HUES64 (cell line): ENCODE results near the gene EPHB1.
A peak's percentile ranks its signal among the peaks of the same experiment; 100 is the strongest.

ENCODE experiments used
- H3K27ac ChIP-seq: 2 replicates; pipeline ENCODE4 v1.7.0; 2013; ENCODE audit warnings: low read depth, low read length, inconsistent platforms
- H3K27me3 ChIP-seq: 2 replicates; pipeline ENCODE4 v1.6.1; 2013; ENCODE audit warnings: mild to moderate bottlenecking, low read length; ENCODE audit not compliant: insufficient read depth
- H3K36me3 ChIP-seq: 2 replicates; pipeline ENCODE4 v1.6.1; 2013; ENCODE audit warnings: mild to moderate bottlenecking, low read length; ENCODE audit not compliant: insufficient read depth
- H3K4me1 ChIP-seq: 2 replicates; pipeline ENCODE4 v1.6.1; 2013; ENCODE audit warnings: mild to moderate bottlenecking, low read length, moderate library complexity; ENCODE audit not compliant: insufficient read depth
- H3K4me3 ChIP-seq: 2 replicates; pipeline ENCODE4 v1.5.1; 2013; ENCODE audit warnings: mild to moderate bottlenecking, low read length, moderate library complexity
- H3K9ac ChIP-seq: 2 replicates; pipeline ENCODE4 v1.6.1; 2013; ENCODE audit warnings: mild to moderate bottlenecking, low read depth, low read length
- H3K9me3 ChIP-seq: 2 replicates; pipeline ENCODE4 v1.6.1; 2013; ENCODE audit warnings: low read depth, low read length; ENCODE audit not compliant: insufficient read depth
- WGBS: fragments of 150-250, 120-280 bp; methylation state at CpG from one replicate; pipeline ENCODE4 v1.1.7; 2013; ENCODE audit warnings: missing lambda C conversion rate; 5-methylcytosine and 5-hydroxymethylcytosine counted together

The EPHB1 gene

DNA sequence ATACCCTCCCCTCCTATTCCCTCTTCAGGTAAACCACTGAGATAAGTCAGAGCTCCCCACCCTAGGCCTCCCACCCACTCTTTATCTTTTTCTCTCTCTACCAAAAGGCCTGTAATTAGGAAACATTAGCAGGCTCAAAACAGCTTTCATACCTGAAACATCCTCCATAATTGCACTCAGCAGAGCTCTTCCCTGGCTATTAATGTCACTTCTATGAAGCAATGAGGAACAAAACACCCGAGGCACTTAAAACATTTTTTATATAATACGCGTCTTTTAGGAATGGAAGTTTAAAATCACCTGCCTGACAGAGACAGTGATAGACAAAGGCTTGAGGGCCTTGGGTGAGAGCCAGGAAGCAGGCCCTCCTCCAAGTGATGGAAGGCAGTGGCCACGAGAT is 138.9 kb downstream of the EPHB1 start:
- H3K27me3 ChIP-seq = peaks cover 11% of the 10 kb centered on the region
- 90% methylated on average over 4 of the region's 4 CpGs for WGBS

DNA sequence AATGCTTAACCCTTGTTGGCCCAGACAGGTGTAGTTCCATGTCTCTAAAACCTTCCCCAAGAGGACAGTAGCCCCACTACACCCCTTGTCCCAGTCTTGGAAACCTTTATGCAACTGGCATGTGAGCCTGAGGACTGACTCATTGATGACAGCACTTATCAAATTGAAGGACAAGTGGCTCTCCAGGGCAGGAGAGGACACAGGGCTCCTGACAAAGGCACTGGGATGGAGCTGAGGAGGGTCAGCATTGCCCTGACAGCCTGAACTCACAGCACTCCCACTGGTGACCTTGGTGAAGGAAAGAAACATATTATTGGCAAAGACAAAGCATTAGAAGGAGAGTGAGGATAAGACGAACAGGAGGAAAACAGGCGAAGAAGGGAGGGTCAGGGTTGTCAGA is 139.9 kb downstream of the EPHB1 start:
- H3K9ac ChIP-seq = no peak overlapping the region
- H3K4me1 ChIP-seq = peaks cover 40% of the 10 kb centered on the region
- H3K27ac ChIP-seq = no peak overlapping the region
- WGBS = 92% methylated on average over 2 of the region's 2 CpGs
- H3K9me3 ChIP-seq = no peaks in the 10 kb centered on the region
- no peak overlapping the region for H3K4me3 ChIP-seq
- H3K36me3 ChIP-seq = no peaks in the 10 kb centered on the region
- H3K27me3 ChIP-seq = peaks cover 10% of the 10 kb centered on the region

More for the DNA sequence above, 138.9 kb downstream of the EPHB1 start:
- H3K27ac ChIP-seq = no peak overlapping the region
- H3K4me3 ChIP-seq = no peak overlapping the region
- peaks cover 36% of the 10 kb centered on the region for H3K4me1 ChIP-seq
- no peak overlapping the region for H3K9ac ChIP-seq
- no peaks in the 10 kb centered on the region for H3K9me3 ChIP-seq
- no peaks in the 10 kb centered on the region for H3K36me3 ChIP-seq

DNA sequence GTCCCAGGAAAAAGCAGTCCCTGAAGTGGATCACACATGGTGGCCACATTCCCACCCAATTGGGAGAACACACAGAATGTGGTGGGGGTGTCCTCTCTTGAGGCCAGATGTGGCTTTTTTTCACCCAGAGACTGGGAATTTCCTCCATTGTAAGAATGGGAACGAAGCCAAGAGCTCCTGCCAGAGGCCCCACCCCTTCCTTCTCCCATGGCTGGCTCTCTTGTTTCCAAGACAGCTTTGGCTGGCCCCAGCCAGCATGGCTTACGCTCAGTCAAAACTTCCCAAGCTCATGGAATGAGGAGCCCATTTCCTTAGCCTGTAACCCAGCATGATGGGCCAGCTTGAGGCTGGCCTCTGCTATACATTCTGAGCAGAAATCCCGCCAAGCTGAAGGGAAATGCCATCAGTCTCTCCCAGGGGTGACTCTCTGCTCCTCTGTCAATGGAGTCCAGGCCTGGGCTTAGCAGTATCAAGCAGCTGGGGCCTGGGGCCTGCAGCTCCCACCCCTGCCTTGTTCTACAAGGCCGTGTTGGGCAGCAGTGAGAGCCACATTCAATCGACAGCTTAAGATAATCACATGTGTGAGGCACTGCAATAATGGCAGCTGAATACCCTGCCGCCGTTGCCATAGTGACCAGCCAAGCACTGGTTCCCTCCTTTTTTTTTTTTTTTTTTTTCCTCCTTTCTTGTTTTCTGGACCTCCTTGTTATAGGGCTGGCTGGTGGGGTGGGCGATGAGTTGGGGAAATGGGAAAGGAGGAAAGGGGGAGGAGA is 142.4 kb downstream of the EPHB1 start:
- no peak overlapping the region for H3K9ac ChIP-seq
- H3K9me3 ChIP-seq = no peaks in the 10 kb centered on the region
- WGBS = 42% methylated on average over 7 of the region's 8 CpGs
- peak overlapping the region; percentile 51; the same call in 1 of the 2 replicates for H3K27ac ChIP-seq
- H3K36me3 ChIP-seq = no peaks in the 10 kb centered on the region
- no peak overlapping the region for H3K4me3 ChIP-seq
- H3K27me3 ChIP-seq = peaks cover 15% of the 10 kb centered on the region
- peaks cover 29% of the 10 kb centered on the region for H3K4me1 ChIP-seq

DNA sequence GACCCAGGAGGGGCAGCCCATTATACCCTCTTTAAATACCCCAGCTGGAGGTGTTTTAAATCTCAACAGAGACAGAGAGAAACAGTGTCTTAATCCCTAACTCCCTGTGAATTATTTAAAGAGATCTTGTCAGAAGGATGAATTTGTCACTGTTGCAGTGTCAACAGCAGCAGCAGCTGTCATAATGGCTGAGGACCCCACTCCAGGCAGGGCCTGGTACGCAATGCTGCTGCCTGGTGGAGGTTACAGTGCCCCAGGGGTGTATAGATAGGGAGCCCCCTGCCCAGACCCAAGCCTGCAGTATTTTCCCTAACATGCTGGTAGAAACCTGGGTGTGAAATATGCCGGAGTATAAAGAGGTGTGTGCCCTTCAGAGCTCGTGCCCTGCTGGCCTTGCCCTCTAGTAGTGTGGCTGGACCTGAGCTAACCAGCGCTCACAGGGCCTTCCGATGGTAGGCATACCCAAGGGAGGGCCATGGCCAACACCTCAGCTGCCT is 143.0 kb downstream of the EPHB1 start:
- 66% methylated on average over 5 of the region's 5 CpGs for WGBS
- Histone ChIP-seq H3K4me3 (no peak overlapping the region), H3K4me1 (peaks cover 30% of the 10 kb centered on the region), H3K9me3 (no peaks in the 10 kb centered on the region), H3K36me3 (no peaks in the 10 kb centered on the region), H3K9ac (no peak overlapping the region), H3K27ac (no peak overlapping the region; the same call in 1 of the 2 replicates), H3K27me3 (peaks cover 15% of the 10 kb centered on the region)

DNA sequence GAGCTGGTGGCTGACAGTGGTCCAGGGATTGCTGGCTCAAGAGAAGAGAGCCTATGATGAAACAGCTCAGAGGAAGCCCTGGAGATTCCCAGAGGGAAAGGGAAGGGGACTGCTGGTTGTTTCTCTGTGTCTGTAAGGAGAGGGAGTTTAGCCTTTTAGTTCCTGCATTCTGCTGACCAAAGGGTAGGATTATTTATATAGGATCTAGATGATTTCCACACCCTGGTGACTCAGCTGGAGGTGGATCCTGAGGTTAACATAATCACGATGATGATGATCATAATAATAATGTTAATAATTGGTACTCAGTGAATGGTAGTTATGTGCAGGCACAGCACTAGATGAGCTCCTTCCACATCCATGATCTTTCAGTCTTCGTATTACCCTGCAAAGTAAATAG is 144.9 kb downstream of the EPHB1 start:
- Histone ChIP-seq H3K27me3 (peaks cover 15% of the 10 kb centered on the region), H3K4me3 (no peak overlapping the region), H3K27ac (no peak overlapping the region), H3K36me3 (no peaks in the 10 kb centered on the region), H3K9ac (no peak overlapping the region), H3K9me3 (no peaks in the 10 kb centered on the region), H3K4me1 (peaks cover 30% of the 10 kb centered on the region)
- WGBS = 89% methylated on average over 2 of the region's 2 CpGs

DNA sequence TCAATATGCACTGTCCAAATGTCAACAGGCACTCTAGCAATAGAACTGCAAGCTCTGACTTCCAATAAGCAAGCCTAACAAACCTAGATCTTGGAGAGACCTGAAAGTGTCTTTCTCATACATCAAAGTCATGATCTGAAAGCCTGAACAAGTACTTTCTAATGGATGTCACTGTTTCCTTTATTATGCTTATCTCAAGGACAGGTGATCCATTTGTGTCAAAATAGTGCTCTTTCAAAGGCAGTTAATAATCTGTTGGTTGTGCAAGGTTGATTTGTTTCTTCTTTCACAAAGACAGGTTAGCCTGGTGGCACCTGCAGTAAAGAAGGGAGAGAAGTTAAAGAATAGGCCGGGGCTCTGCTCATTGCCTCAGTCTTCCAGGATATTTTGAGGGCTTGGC is 146.8 kb downstream of the EPHB1 start:
- H3K36me3 ChIP-seq = no peaks in the 10 kb centered on the region
- H3K27me3 ChIP-seq = peaks cover 15% of the 10 kb centered on the region
- no peak overlapping the region for H3K9ac ChIP-seq
- no peak overlapping the region for H3K4me3 ChIP-seq
- no peaks in the 10 kb centered on the region for H3K9me3 ChIP-seq
- WGBS = 57% methylated on average over 1 of the region's 1 CpG
- H3K4me1 ChIP-seq = peaks cover 29% of the 10 kb centered on the region
- no peak overlapping the region for H3K27ac ChIP-seq

DNA sequence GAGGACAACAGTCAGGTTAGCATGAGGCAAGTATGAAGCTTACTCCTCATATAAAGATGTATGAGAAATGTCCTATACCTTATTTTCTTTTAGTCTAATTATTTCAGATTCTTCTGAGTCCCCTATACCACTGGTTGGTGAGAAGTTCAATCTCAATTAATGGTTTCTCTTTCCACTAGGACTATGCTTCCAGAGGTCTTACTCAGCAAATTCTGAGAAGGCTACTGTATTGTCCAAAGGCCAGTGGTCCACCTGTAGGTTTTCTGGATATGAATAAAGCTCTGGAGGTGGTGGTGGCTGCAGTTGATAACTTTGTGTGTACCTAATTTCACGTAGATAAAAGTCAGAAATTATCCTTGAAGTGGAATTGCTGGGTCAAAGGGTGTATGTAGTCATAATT is 149.4 kb downstream of the EPHB1 start:
- H3K9ac ChIP-seq = no peak overlapping the region
- no peak overlapping the region for H3K4me3 ChIP-seq
- WGBS = 89% methylated on average over 1 of the region's 1 CpG
- no peaks in the 10 kb centered on the region for H3K9me3 ChIP-seq
- H3K36me3 ChIP-seq = no peaks in the 10 kb centered on the region
- peaks cover 6% of the 10 kb centered on the region; the same call in 1 of the 2 replicates for H3K4me1 ChIP-seq
- H3K27ac ChIP-seq = no peak overlapping the region
- H3K27me3 ChIP-seq = peaks cover 15% of the 10 kb centered on the region

DNA sequence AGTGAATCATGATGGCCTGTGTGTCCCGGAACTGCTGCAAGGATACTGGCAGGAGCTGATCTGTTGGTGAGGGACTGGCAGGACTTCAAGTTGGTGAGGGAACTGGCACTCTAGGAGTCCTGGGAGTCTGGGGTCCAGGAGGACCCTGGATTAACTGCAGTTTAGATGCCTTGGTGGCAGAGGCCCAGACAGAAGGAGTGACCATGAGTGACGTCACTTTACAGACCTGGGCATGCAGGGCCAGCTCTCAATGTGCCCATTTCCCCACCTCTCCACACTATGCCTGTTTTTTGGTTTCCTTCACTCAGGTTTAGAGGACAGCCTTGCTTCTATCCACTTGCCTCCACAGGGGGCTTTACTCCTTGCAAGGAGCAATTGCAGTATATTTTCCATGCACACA is 154.1 kb downstream of the EPHB1 start:
- Histone ChIP-seq H3K27ac (no peak overlapping the region), H3K36me3 (no peaks in the 10 kb centered on the region), H3K9ac (no peak overlapping the region), H3K27me3 (no peaks in the 10 kb centered on the region), H3K4me3 (no peak overlapping the region), H3K4me1 (no peaks in the 10 kb centered on the region), H3K9me3 (peaks cover 21% of the 10 kb centered on the region)
- WGBS = 94% methylated on average over 2 of the region's 2 CpGs

DNA sequence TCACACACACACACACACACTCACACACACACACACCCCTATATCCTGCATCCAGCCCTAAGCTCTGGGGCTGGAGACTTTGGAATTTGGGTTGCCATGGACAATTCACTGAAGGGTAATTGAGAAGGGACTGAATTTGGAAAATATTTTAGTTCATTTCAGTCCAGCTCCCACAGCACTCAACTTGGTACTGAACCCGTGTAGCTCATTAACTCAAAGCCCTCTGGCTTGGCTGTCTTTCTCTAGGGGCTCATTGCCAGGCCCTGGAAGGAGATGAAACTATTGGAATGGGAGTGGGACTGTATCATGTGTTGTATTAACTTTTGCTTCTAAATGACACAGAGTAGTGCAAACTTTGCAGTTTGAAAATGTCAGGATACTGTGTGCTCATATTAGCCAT is 157.3 kb downstream of the EPHB1 start:
- 88% methylated on average over 1 of the region's 1 CpG for WGBS
- H3K9me3 ChIP-seq = peaks cover 21% of the 10 kb centered on the region
- no peaks in the 10 kb centered on the region for H3K27me3 ChIP-seq
- no peak overlapping the region for H3K4me3 ChIP-seq
- no peaks in the 10 kb centered on the region for H3K36me3 ChIP-seq
- H3K27ac ChIP-seq = no peak overlapping the region
- no peak overlapping the region for H3K9ac ChIP-seq
- H3K4me1 ChIP-seq = no peaks in the 10 kb centered on the region

DNA sequence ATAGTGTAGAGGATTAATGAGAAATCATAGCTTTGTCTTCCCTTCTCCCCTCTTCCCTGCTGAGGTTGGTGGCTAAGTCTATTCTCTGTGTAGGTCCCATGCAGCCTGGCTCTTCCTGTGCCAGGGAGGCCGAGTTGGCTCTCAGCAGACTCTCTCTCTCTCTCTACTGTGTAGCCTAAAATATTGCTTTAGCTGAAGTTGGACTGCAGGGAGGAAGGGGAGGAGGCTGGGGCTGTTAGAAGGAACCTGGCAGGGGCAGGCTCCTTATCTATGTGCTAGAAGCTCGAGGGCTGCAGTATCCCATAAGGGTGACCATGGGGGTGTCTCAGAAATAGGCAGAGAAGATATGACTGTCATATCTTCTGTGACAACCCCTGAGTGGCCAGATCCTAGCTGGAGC is 160.8 kb downstream of the EPHB1 start:
- no peak overlapping the region for H3K4me3 ChIP-seq
- no peaks in the 10 kb centered on the region for H3K36me3 ChIP-seq
- whole genome bisulfite sequencing = 92% methylated on average over 2 of the region's 2 CpGs
- H3K27ac ChIP-seq = no peak overlapping the region
- H3K9me3 ChIP-seq = peaks cover 10% of the 10 kb centered on the region
- no peak overlapping the region for H3K9ac ChIP-seq
- no peaks in the 10 kb centered on the region for H3K4me1 ChIP-seq
- H3K27me3 ChIP-seq = no peaks in the 10 kb centered on the region

DNA sequence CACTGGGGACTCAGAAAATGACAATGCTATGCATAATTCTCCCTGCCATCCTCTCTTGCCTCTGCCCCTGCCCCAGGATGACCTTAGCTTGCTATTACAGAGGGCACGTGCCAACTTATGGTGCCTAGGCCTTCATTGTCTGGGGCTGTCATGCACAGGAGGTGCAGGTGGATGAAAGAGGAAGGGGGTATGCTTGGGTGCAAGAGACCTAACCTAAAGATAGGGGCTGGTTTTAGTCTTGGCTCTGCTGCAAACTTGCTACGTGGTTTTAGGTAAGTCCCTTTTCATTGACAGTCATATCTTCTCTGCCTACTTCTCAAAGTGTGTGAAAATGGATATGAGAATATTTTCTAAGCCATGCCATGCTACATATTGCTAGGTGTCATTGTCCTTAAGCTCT is 161.3 kb downstream of the EPHB1 start:
- WGBS = 93% methylated on average over 2 of the region's 2 CpGs
- H3K4me1 ChIP-seq = no peaks in the 10 kb centered on the region
- H3K36me3 ChIP-seq = no peaks in the 10 kb centered on the region
- H3K27ac ChIP-seq = no peak overlapping the region
- H3K9me3 ChIP-seq = peaks cover 5% of the 10 kb centered on the region
- no peak overlapping the region for H3K4me3 ChIP-seq
- H3K27me3 ChIP-seq = no peaks in the 10 kb centered on the region
- no peak overlapping the region for H3K9ac ChIP-seq
